HG02981 (cell line): ENCODE data around the gene SLC49A3.
"Not testable (repeated sequence)": the region's sequence is repeated elsewhere in the genome, so short reads cannot be mapped to it uniquely, and the experiment has no call there.

Source experiments
- ATAC-seq: cut with Tn5 transposase; IDR thresholded peaks from one replicate; pipeline ENCODE4 v1.9.1; 2021; ENCODE audit warnings: mild to moderate bottlenecking, moderate library complexity; ENCODE audit not compliant: unreplicated experiment

Gene SLC49A3

DNA sequence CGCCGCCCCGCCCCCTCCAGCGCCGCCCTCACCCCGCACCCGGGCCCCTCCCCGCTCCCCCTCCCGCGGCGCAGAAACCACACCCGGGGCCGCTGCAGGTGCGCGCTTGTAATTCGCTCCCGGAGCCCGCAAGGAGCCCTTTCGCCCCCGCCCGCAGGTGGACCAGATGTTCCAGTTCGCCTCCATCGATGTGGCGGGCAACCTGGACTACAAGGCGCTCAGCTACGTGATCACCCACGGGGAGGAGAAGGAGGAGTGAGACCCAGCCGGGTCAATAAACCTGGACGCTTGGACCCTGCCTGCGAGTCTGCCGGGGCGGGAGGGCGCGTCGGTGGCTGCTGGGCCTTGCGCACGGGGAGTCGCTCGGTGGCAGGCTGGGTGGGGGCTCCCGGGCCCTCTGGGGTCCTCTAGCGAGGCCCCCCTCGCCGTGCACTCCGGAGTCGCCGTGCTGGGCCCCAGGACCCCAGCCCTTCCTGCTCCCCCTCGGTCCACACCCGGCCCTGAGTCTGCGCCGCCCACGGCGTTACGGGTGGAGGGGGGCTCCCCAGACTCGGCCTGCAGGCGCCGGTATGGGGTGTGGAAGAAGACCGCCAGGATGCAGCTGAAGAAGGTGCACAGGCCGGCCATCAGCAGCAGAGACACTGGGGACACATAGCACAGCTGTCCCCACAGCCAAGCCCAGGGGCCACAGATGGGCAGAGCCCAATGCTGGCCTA is 7.1 kb downstream of the SLC49A3 start:
- no peak for ATAC-seq

DNA sequence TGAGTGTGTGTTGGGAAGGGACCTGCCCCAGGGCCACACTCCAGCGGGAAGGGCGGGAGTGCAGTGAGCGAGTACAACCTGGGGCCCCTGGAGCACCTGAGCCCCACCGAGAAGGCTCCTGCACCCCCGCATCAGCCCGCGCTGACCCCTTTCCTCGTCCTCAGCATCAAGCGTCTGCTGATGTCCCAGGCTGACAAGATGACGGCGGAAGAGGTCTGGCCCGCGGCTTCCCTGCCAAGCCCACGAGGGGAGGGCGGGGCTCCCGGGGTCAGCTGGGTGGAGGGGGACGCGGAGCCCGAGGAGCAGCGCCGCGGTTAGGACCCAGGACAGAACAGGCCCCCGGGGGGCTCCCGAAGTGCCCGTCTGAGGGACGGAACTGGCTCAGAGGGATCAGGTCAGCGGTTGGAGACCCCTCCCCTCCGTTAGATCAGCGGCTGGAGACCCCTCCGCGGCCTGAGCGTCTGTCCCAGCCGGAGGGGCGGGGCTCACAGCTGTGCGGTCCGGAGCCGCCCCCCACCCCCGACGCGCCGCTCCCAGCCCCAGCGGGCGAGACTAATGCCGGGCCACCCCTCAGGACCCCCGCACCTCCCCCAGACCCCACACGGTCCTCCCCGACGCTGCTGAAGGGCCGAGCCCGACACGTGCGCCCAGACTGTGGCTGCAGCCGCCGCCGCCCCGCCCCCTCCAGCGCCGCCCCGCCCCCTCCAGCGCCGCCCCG is 7.9 kb downstream of the SLC49A3 start:
- no peak for ATAC-seq

DNA sequence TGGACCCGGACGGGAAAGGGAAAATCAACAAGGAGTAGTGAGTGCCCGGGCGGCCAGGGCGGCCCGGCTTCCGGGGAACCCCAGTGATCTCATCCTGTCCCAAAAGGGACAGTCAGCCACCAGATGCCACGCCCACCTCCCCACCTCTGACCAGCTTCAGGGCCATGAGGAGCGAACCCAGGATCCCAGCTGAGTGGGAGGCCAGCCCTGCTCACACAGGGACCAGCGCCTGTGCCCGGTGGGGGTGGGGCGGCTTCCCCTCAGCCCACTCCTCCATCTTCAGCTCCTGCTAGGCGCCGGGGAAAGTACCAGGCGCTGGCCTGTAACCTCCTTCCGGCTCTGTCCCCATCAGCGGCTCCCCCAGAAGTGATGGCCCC is 8.4 kb downstream of the SLC49A3 start:
- no peak for ATAC-seq

DNA sequence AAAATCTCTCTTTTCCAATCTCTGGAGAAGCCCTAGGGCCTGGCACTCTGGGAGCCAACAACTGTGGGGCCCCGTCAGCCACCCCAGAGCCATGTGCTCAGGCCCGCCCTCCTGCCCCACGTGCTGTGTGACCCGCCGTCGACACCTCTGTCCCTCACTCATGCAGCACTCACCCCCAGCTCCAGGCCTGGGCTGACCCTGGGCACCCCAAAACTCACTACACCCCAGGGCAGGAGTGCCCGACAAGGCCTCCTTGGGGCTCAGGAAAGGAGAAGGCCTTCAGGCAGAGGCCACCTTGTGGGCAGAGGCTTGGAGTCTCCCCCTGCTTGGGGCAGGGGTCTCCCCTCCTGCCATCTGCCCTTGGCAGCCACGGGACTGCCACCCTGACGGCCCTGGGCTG is 8.9 kb downstream of the SLC49A3 start:
- ATAC-seq: no peak

DNA sequence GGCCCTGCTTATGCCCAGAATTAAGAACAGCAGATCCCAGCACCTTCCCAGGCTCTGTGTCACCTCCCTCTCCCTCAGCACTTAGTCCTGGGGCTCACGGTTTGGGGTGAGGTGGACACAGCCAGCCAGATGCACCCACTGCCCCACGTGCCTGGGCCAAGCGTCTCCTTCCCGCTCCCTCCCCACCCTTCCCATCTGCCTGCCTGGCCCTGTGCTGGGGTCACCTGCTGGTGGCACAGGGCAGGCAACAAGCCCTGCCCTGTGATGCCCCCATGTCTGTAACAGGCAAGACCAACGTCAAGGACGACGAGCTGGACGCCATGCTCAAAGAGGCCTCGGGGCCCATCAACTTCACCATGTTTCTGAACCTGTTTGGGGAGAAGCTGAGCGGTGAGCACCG is 9.3 kb downstream of the SLC49A3 start:
- ATAC-seq: no peak

DNA sequence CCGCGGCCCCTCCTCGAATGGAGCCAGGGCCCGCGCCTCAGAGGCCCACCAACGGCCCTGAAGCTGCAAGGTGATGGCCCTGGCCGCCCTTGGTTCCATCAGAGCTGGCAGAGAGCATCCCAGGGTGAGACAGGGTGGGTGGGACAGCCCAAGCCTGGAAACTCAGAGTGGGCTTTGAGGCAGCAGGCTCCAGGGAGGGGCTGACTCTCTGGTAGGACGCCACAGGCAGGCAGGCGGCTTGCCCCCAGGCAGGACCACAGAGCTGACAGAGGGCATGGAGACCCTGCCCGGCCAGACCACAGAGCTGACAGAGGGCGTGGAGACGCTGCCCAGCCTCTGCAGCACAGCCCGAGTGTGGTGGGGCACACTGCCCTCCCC is 9.9 kb downstream of the SLC49A3 start:
- ATAC-seq: no peak

DNA sequence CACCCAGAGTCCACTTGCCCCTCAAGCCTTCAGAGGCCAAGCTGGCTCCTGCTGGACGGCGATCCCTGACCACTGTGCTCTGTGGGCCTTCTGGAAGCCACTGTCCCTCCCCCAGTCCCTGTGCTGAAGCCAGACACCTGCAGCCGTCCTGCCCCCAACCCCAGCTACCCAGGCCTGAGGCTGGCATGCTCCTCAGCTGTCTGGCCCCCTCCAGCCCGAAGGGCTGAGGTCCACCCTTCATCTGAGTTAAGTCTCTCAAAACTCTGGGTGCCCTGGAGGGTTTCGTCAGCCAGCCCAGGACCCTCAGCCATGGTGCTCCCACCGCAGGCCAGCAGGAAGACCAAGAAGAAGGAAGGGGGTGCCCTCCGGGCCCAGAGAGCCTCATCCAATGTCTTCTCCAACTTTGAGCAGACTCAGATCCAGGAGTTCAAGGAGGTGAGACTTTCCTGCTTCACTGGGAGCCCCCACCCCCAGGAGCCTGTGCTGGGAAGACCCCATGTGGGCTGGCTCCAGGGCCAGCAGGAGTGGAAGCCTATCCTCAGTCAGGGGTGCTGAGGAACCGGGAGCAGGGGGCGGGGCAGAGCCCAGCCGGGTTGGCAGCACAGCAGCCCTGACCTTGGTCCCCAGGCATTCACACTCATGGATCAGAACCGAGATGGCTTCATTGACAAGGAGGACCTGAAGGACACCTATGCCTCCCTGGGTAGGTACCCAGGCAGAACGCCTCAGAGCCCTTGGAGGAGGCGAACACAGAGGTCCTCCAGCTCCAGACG is 10.4 kb downstream of the SLC49A3 start:
- ATAC-seq: no peak

DNA sequence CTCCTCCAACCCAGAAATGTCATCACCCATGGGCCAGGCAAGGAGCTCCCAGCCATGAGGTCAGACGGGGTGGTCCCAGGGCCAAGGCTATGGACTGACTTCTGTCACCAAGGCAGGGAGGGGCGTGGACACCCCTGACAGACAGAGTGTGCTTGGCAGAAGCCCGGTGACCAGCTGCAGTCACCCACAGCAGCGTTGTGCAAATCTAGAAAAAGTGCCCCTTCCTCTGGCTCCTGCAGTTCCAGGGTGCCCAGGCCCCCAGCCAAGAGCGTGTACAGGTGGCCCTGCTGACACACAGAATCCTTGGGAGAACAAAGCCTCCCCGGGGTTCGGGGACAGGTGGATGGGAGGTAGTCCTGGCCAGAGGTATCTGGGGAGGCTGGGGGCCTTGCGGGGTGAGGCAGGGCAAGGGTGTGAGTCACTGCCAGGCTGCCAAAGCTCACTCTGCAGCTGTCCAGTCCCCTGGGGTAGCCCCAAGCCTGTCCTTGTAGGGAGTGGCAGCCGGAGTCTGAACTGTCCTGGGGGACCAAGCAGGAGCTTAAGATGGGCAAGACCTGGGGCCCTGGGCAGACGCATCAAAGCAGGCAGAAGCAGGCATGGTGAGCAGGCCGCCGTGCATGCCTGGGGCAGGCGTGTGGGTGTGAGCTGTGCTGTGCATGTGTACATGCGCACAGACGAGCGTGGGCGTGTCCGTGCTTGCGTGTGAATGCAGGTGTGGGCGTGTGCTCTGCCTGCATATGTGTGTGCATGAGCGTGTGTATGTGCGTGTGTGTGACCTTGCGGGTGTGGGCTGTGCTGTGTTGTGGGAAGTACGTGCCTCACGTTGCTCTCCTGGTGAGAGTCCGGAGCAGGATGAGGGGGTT is 11.3 kb downstream of the SLC49A3 start:
- ATAC-seq: no peak

DNA sequence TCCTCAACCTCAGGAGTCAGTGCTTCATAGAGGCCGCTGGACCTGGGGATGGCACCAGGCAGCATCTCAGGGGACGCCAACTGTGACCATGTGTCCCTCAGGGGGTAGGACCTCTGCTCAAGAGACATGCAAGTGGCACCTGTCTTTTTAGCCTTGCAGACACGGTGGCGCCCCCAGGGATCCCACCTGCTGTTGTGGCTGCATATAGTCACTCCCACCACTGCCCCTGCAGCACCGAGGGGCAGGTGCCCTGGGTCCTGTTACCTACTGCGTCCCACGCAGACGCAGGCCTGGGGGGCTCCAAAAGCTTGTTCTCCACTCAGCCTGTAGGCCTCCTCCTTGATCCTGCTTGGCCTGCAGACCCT is 12.1 kb downstream of the SLC49A3 start:
- no peak for ATAC-seq

DNA sequence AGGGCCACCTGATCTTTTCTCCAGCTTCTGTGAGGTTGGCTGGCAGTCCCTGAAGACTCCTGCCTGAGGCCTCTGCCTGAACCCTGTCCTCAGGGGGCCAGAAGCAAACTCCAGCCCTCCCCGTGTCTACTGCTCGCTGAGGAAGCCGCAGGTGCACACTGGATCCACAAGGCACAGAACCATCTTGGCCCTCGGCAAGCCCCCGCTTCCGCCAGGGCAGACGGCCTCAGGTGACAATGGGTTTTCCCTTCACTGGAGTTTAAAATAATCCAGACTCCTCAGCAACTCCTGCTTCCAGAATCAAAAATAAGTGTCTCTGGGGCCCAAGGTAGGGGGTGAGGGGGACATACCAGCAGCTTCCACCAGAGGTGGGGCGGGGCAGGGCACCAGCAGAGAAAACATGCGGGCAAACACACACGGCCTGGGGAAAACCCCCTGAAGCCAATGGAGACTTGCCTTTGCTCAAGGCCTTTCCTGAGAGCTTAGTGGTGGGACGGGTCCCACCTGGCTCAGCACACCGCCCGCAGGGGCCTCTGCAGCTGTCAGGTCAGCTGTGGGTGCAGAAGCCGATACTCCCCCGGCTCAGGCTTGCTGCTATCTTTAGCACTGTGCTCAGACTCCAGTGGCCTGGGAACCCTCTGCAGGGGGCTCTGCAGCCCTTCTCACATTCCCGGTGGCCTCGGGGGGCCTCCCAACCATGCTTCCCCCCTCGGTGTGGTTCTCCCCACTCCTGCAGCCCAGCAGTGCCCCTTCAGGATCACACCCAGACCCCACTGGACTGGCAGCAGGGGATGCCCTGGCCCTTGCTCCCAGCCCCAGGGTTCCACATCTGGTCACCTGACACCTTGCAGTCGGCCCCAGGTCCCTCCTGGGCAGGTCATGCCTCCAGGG is 12.7 kb downstream of the SLC49A3 start:
- ATAC-seq: no peak

DNA sequence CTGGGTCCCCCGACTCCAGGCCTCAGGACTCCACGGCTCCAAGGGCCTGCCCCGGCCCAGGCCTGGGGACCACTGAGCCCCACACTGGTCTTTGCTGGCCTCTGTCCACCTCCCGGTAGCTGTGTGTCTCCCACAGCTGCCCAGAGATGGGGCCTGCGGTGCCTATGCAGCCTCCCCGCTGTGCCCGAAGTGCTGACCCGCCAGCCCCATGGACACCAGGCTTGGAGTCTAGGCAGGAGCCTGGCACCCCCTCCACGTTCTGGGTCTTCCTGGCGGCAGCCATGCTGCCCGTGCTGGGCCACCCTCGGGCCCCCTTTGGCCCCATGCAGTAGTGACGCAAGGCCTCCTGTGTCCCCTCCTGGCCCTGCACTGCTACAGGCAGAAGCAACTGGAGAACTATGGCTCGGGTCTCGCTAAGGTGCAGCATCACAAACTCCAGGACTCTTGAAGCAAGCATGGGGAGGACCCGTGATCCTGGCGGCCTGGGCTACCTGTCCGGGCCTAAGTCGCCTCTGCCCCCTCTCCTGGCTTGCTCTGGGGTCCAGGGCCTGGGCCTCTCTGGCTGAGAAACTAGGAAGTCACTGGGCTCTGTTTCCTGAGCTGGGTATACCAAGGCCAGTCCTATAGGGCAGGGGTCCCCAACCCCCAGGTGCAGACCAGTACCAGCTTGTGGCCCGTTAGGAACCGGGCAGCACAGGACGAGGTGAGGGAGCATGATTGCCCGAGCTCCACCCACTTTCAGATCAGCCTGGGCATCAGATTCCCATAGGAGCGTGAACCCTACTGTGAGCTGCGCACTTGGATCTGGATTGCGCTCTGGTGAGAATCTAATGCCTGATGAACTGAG is 13.7 kb downstream of the SLC49A3 start:
- ATAC-seq: peak; percentile 1

DNA sequence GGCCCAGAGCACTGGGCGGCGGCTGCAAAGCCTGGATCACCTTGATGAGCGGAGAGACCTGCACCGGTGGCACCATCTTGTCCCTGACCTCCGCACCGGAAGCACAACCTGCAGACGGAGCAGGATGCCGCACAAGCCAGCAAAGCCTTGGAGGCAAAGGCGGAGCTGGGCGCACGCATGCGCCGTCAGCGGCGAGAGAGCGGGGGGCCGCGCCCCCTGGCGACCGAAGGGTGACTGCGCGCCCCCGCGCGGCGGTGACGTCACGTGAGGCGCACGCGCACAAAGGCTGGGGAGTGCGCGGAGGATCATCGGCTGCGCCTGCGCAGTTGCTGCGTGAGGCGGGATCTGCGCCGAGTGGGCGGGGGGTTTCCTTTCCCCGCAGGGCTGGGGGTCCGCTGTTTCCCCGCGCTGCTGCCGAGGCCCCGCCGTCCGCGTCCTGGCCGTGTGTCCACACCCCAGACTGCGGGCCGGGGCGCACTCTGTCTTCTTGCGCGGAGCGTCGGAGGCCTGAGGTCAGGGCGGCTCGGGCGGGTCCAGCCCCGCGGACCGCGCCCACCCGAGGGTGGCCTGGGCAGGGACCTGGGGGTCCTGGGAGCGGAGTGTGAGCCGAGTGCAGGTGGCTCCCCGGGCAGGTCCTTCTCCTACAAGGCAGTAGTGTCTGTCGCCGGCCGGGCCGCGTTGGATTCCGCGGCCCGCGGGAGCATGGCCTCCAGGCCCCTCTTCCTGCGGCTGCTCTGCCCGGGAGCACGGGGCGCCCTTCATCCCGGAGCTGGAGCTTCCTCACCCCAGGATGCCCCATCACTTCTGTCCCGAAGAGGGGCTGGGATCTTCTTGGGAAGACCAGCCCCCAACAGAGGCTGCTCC is 14.5 kb downstream of the SLC49A3 start, which contains the start of the genes ATP5ME and MYL5:
ATP5ME (minus strand) TSS at position 105 of the 864 bp plus-strand sequence; CDS start at position 76, 29 bp downstream.
MYL5 (plus strand) TSS at position 371 of the 864 bp plus-strand sequence. CDS start 3,485 bp downstream, outside the sequence.
- peak; percentile 79 for ATAC-seq

DNA sequence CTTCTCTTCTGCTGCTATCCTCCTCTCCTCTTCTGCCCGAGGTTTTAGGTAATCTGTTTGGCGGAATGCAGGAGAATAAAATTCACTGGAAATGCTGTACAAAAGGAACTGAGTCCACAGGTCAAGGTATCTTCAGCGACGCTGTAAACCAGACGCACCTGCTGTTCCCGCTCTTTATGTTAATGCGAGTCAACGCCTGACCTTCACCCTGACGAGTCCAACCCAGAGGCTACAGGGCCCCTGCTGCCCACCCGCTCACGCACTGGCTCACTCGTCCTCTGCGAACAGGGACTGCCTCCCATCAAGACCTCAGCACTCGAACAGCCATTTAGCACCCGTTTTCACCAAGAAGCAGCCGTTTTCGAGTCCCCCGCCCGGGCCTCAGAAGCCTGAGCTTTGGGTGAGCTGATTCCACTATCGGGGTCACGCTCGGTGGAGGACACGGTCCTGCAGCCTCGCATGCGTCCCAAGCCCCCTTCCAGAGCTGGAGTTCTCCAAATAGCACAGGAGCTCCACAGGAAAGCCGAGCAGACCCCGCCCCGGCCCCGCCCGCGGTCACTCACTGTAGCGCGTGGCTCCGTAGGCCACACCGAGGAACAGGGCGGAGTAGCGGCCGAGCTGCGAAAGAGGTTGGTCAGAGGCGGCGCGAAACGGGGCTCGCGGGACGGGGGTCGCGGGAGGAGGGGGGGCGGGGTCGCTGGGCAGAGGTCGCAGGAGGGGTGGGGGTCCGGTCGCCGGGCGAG is 15.4 kb downstream of the SLC49A3 start:
- ATAC-seq: no peak

DNA sequence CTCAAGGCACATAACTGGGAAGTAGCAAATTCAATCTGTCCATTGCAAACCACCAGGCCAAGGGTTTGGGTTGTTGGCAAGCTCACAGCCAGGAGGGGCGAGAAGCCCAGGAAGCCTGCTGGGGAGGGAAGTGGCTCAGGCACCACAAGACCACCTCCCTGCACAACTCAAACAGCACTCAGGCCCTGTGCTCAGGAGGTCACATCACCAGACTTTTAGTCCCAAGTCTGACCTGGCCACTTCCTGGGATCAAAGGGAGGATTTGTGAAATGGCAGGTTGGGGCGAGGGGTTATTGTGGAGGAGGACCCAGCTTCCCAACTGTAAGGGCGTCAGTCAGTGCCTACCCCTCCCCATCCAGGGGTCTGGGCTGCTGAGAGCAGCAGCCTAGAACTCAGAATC is 17.2 kb downstream of the SLC49A3 start:
- no peak for ATAC-seq

DNA sequence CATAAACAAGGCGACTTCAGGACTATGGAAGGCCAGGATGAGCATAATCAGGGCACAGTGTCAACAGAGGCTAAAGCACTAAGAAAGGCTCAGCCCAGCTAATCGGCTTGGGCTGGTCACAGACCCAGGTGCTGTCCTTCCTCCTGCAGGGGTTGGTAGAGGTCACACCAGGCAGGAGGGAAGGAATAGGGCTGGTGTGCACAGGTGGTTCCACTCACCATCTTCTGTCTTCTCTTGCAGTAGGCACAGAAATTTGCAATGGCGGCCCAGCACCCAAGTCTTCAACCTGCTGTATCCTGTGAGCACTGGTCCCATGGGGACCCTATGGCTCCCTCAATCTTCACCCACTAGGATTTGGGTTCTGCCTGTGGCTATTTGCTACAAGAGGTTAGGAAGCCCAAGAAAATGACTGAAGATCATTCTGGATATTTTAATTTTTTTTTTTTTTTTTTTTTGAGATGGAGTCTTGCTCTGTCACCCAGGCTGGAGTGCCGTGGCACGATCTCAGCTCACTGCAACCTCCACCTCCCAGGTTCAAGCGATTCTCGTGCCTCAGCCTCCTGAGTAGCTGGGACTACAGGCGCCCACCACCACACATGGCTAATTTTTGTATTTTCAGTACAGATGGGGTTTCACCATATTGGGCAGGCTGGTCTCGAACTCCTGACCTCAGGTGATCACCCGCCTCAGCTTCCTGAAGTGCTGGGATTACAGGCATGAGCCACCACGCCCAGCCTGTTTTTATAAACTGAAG is 19.0 kb downstream of the SLC49A3 start:
- ATAC-seq: not testable (repeated sequence)

DNA sequence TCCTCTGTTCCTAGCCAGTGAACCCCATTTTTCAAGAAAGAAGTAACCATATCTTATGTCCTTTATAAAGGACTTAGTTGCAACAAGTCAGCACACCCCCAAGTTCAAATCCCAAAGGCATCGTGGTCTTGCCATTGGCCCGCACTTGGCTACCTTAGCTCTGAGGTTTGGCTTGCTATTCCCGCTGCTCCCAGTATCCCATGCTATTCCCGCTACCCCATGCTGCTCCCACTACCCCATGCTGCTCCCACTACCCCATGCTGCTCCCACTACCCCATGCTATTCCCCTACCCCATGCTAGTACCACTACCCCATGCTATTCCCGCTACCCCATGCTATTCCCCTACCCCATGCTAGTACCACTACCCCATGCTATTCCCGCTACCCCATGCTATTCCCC is 20.7 kb downstream of the SLC49A3 start:
- not testable (repeated sequence) for ATAC-seq

DNA sequence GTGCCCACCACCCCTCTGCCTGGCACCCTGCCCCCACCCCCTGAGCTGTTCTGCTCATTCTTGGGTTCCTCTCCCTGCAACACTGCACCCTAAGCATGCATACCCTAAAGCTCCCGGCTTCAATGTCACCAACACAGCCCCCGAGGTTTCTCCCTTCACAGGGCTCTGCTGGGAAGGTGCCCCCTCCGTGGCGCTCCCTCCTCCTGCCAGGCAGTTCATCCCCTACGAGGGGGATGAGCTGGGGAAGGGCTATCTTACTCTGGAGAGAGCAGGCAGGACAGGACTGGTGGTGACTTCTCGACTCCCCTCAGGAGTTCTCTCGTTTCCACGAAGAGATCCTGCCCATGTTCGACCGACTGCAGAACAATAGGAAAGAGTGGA is 21.4 kb downstream of the SLC49A3 start:
- no peak for ATAC-seq
